HepG2 (cell line): ENCODE data around the gene ADAM8. TPM values are rescaled to one million over a fixed set of nuclear protein-coding genes. Genes with fewer than 3 reads are reported as not detected.
A peak's percentile ranks its signal among the peaks of the same experiment; 100 is the strongest.

Experiments used
- ATF7-NPFF ChIP-seq: sonication (generic); formaldehyde crosslinking; IDR thresholded peaks from 2 replicates; pipeline ENCODE4 v1.8.1; 2023; ENCODE audit warnings: mild to moderate bottlenecking, low read depth, missing genetic modification reagents, moderate library complexity
- CREB3 ChIP-seq: sonication (generic); formaldehyde crosslinking; IDR thresholded peaks from 2 replicates; pipeline ENCODE4 v1.5.0; 2020; ENCODE audit warnings: missing genetic modification reagents
- ELF3 ChIP-seq: IDR thresholded peaks from 2 replicates; pipeline ENCODE4 v1.6.1; 2016; ENCODE audit warnings: missing genetic modification reagents, missing compliant biosample characterization
- KDM3A ChIP-seq: IDR thresholded peaks from 2 replicates; pipeline ENCODE4 v1.6.1; 2018; ENCODE audit warnings: low read depth, missing compliant biosample characterization
- MLX ChIP-seq: IDR thresholded peaks from 2 replicates; pipeline ENCODE4 v1.6.1; 2016
- MTF2 ChIP-seq: sonication (generic); formaldehyde crosslinking; IDR thresholded peaks from 2 replicates; pipeline ENCODE4 v1.5.0; 2020; ENCODE audit warnings: missing genetic modification reagents, borderline replicate concordance
- PAF1 ChIP-seq: IDR thresholded peaks from 2 replicates; pipeline ENCODE4 v1.6.1; 2016; ENCODE audit warnings: missing genetic modification reagents, missing compliant biosample characterization
- POLR2A ChIP-seq, 2 experiments: IDR thresholded peaks; 2 replicates each; pipeline ENCODE4 v1.6.1; 2011; ENCODE audit warnings: low read depth in 2 of 2, low read length in 2 of 2, mild to moderate bottlenecking in 1 of 2, moderate library complexity in 1 of 2; ENCODE audit not compliant: insufficient read depth in 1 of 2
- SNAI1 ChIP-seq: sonication (generic); formaldehyde crosslinking; IDR thresholded peaks from 2 replicates; pipeline ENCODE4 v1.5.0; 2020; ENCODE audit warnings: mild to moderate bottlenecking, missing genetic modification reagents, borderline replicate concordance
- SNAPC2 ChIP-seq: sonication (generic); formaldehyde crosslinking; IDR thresholded peaks from 2 replicates; pipeline ENCODE4 v1.8.1; 2022; ENCODE audit warnings: mild to moderate bottlenecking, missing genetic modification reagents
- SPEN ChIP-seq: sonication (generic); formaldehyde crosslinking; IDR thresholded peaks from 2 replicates; pipeline ENCODE4 v1.5.1; 2020; ENCODE audit warnings: low read depth, mild to moderate bottlenecking, missing genetic modification reagents
- SRSF1 ChIP-seq: fragments of 200-400 bp; formaldehyde crosslinking; optimal IDR thresholded peaks from 2 replicates; pipeline ENCODE3; 2017; ENCODE audit warnings: mild to moderate bottlenecking, low read depth, low read length, moderate library complexity
- SRSF4 ChIP-seq: fragments of 200-400 bp; formaldehyde crosslinking; IDR thresholded peaks from one replicate; pipeline ENCODE4 v1.6.1; 2018; ENCODE audit warnings: mild to moderate bottlenecking, low read depth, low read length, moderate library complexity; ENCODE audit not compliant: poor library complexity, severe bottlenecking
- TEF ChIP-seq: sonication (generic); formaldehyde crosslinking; IDR thresholded peaks from 2 replicates; pipeline ENCODE4 v1.5.0; 2020; ENCODE audit warnings: missing genetic modification reagents
- ZBED4 ChIP-seq: sonication (generic); formaldehyde crosslinking; IDR thresholded peaks from 2 replicates; pipeline ENCODE4 v1.4.0; 2020; ENCODE audit warnings: missing genetic modification reagents, borderline replicate concordance
- ZBTB49 ChIP-seq: sonication (generic); formaldehyde crosslinking; IDR thresholded peaks from 2 replicates; pipeline ENCODE4 v1.4.0; 2020; ENCODE audit warnings: missing genetic modification reagents, borderline replicate concordance
- ZNF253 ChIP-seq: sonication (generic); formaldehyde crosslinking; IDR thresholded peaks from 2 replicates; pipeline ENCODE4 v1.8.0; 2022; ENCODE audit warnings: mild to moderate bottlenecking, missing genetic modification reagents, borderline replicate concordance
- ZNF577 ChIP-seq: sonication (generic); formaldehyde crosslinking; IDR thresholded peaks from 2 replicates; pipeline ENCODE4 v1.4.0; 2020; ENCODE audit warnings: mild to moderate bottlenecking, low read depth, missing genetic modification reagents, borderline replicate concordance
- ZNF747 ChIP-seq: sonication (generic); formaldehyde crosslinking; IDR thresholded peaks from 2 replicates; pipeline ENCODE4 v1.8.1; 2023; ENCODE audit warnings: missing genetic modification reagents, mild to moderate bottlenecking, borderline replicate concordance
- ZNF773 ChIP-seq: sonication (generic); formaldehyde crosslinking; IDR thresholded peaks from 2 replicates; pipeline ENCODE4 v1.4.0; 2020; ENCODE audit warnings: missing genetic modification reagents, borderline replicate concordance
- ZSCAN20 ChIP-seq: sonication (generic); formaldehyde crosslinking; IDR thresholded peaks from 2 replicates; pipeline ENCODE4 v1.4.0; 2020; ENCODE audit warnings: missing genetic modification reagents, mild to moderate bottlenecking, borderline replicate concordance
- polyA plus RNA-seq, 8 experiments: library from polyadenylated mRNA; depleted of rRNA in 3 of 8; stranded (reverse) in 7 of 8; unstranded in 1 of 8; fragments of >200 nt; fragmentation: Illumina TruSeq in 4 of 8; extraction: Trizol in 4 of 8; gene quantifications; 2 replicates each; pipeline versions ENCODE4 v1.2.1 to v1.2.3, GENCODE V29; 2011 to 2016; ENCODE audit warnings: low read depth in 4 of 8, missing spikeins in 1 of 8, mixed read lengths in 1 of 8; ENCODE audit not compliant: insufficient read depth in 1 of 8
- total RNA-seq, 5 experiments: library from RNA; depleted of rRNA; stranded (reverse); fragments of >200 nt; fragmentation: Illumina TruSeq; extraction: Trizol; gene quantifications; 2 replicates each; pipeline ENCODE4 v1.2.3, GENCODE V29; 2016; ENCODE audit warnings: low read depth in 1 of 5

The ADAM8 gene
- total and polyA plus RNA-seq, 2 of the 13 experiments (the other 11 are each of a cell fraction or from before 2014, with no cell fraction given) = 0.24 to 0.93 TPM

GRCh38 chr10:133308421-133309099, 31.9 kb upstream of the ADAM8 start, which contains the start of the genes TUBGCP2 and ZNF511 (continued):
- TF ChIP-seq CREB3 (CRISPR knock-in tag) = no peak
- TF ChIP-seq ZBTB49 (CRISPR knock-in tag) = no peak
- TF ChIP-seq ZNF773 (CRISPR knock-in tag) = no peak
- TF ChIP-seq ZNF253 (CRISPR knock-in tag) = no peak
- no peak for TF ChIP-seq MLX
- TF ChIP-seq SNAPC2 (CRISPR knock-in tag) = no peak
- peak; percentile 31; the same call in 1 of the 2 replicates for TF ChIP-seq ZSCAN20 (CRISPR knock-in tag)
- TF ChIP-seq KDM3A = no peak
- no peak for TF ChIP-seq ZNF747
- no peak for TF ChIP-seq ZNF577 (CRISPR knock-in tag)
- TF ChIP-seq ATF7-NPFF (CRISPR knock-in tag) = no peak; the same call in 1 of the 2 replicates
- TF ChIP-seq SRSF4 = no peak
- TF ChIP-seq ZBED4 = no peak
- TF ChIP-seq POLR2A (IDR thresholded peaks at IDR 0.05; ENCODE audit: insufficient read depth in 1 of 2, low read depth in 2 of 2, low read length in 2 of 2) = peak; percentile 65 to 66
- TF ChIP-seq PAF1 (CRISPR knock-in tag) = no peak
- no peak for TF ChIP-seq TEF
- TF ChIP-seq SNAI1 (CRISPR knock-in tag) = no peak
- no peak for TF ChIP-seq MTF2
- TF ChIP-seq SPEN (CRISPR knock-in tag) = peak; percentile 78; the same call in 1 of the 2 replicates
- no peak for TF ChIP-seq ELF3 (CRISPR knock-in tag)
- peak; percentile 64 for TF ChIP-seq SRSF1
